CD4-positive, alpha-beta memory T cell (primary cell): ENCODE data around the gene SETD2. TPM values are rescaled to one million over a fixed set of nuclear protein-coding genes. Genes with fewer than 3 reads are reported as not detected.

Source experiments
- CTCF ChIA-PET: fragments of 350-600 bp; sonication (Branson Sonifier 250); formaldehyde crosslinking; loops from one replicate; lab custom pipeline; 2021; ENCODE audit warnings: inconsistent platforms; ENCODE audit not compliant: partially characterized antibody; lab: Charles Lee
- POLR2A ChIA-PET: fragments of 350-600 bp; sonication (Branson Sonifier 250); formaldehyde crosslinking; loops from one replicate; lab custom pipeline; 2021; ENCODE audit not compliant: partially characterized antibody; lab: Charles Lee
- DNase-seq, 5 donors: peaks; one replicate each; pipeline versions ENCODE4 v3.0.0 to v3.0.0-alpha.2; 2020 to 2022; ENCODE audit warnings: mixed read lengths in 1 of 5
- H3K27ac ChIP-seq: one replicate; pipeline ENCODE4 v1.7.0; 2013; ENCODE audit warnings: low read depth, low read length
- H3K27me3 ChIP-seq: 2 replicates; pipeline ENCODE4 v1.7.0; 2013; ENCODE audit warnings: mild to moderate bottlenecking, low read length, moderate library complexity; ENCODE audit not compliant: insufficient read depth
- H3K36me3 ChIP-seq: 2 replicates; pipeline ENCODE4 v1.7.0; 2013; ENCODE audit warnings: mild to moderate bottlenecking, low read length, moderate library complexity; ENCODE audit not compliant: insufficient read depth
- H3K4me1 ChIP-seq: 2 replicates; pipeline ENCODE4 v1.7.0; 2013; ENCODE audit warnings: mild to moderate bottlenecking, low read length, moderate library complexity; ENCODE audit not compliant: insufficient read depth
- H3K4me3 ChIP-seq, 2 donors: one replicate each; pipeline ENCODE4 v1.7.0; 2013; ENCODE audit warnings: low read length in 2 of 2, mild to moderate bottlenecking in 1 of 2
- H3K9me3 ChIP-seq, 2 donors: one replicate each; pipeline ENCODE4 v1.7.0; 2013; ENCODE audit warnings: low read length in 2 of 2, control low read depth in 1 of 2; ENCODE audit not compliant: control insufficient read depth in 1 of 2
- H3K27ac Mint-ChIP-seq, 7 donors: one replicate each; pipeline ENCODE4 v1.8.0; 2020 to 2021; ENCODE audit warnings: mixed read lengths in 7 of 7, mild to moderate bottlenecking in 6 of 7, inconsistent platforms in 3 of 7, moderate library complexity in 3 of 7
- H3K27me3 Mint-ChIP-seq, 2 donors: one replicate each; pipeline ENCODE4 v1.8.0; 2020 to 2021; ENCODE audit warnings: mixed read lengths in 2 of 2
- H3K36me3 Mint-ChIP-seq, 2 donors: one replicate each; pipeline ENCODE4 v1.8.0; 2020 to 2021; ENCODE audit warnings: mixed read lengths in 2 of 2, inconsistent platforms in 1 of 2, mild to moderate bottlenecking in 1 of 2
- H3K4me1 Mint-ChIP-seq, 4 donors: one replicate each; pipeline ENCODE4 v1.8.0; 2020 to 2021; ENCODE audit warnings: mixed read lengths in 4 of 4, mild to moderate bottlenecking in 1 of 4
- H3K4me3 Mint-ChIP-seq, 8 donors: one replicate each; pipeline ENCODE4 v1.8.0; 2020 to 2021; ENCODE audit warnings: mixed read lengths in 8 of 8, mild to moderate bottlenecking in 7 of 8, moderate library complexity in 6 of 8, inconsistent platforms in 3 of 8
- H3K9me3 Mint-ChIP-seq, 8 donors: one replicate each; pipeline ENCODE4 v1.8.0; 2020 to 2021; ENCODE audit warnings: mixed read lengths in 8 of 8, mild to moderate bottlenecking in 5 of 8, inconsistent platforms in 3 of 8, moderate library complexity in 1 of 8
- intact Hi-C: fragments of 100-400 bp; cut with micrococcal nuclease; formaldehyde crosslinking; loops from one replicate; pipeline ENCODE4 v1.15.1; 2023
- polyA plus RNA-seq, 2 donors: library from polyadenylated mRNA; unstranded; fragments of 300-500 nt; fragmentation: Illumina TruSeq; gene quantifications; one replicate each; pipeline ENCODE4 v1.2.3, GENCODE V29; 2021
- total RNA-seq, 2 experiments: library from RNA; stranded (reverse); gene quantifications; one replicate each; pipeline ENCODE4 v1.2.3, GENCODE V29; 2021

Gene SETD2
- total and polyA plus RNA-seq, 4 experiments from 2014 or later: 3.4 to 74.1 (median 50.0) TPM

DNA sequence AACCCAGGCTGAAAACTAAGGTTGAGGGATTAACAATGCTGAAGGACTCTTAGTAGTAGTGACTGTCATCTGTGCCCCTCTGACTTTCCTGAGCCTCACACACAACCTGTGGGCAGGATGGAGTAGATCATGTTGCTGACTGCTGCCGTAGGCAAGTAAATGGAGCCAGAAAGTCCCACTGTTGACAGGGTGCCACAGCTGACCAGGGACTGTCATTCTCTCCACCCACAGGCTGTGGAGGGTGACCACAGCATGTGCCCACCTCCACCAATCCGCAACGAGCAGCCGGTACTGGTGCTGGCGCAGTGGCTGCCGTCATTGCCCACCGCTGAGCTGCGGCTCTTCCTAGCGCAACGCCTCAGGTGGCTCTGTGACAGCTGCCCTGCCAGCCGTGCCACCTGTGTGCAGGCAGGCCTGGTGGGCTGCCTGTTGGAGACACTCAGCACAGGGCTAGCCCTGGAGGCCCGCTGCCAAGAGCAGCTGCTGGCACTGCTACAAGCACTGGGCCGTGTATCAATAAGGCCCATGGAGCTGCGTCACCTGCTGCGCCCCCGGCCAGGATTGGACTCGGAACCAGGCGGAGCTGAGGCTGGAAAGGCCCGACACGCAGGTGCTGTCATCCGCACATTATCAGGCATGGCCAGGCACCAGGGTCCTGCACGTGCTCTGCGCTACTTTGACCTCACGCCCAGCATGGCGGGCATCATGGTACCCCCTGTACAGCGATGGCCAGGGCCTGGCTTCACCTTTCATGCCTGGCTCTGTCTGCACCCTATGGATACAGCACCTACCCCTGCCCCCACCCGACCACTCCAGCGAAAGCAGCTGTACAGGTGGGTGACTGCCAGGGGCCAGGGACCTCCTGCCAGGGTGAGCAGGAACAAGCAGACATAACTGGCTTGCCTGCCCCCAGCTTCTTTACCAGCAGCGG is 168.8 kb downstream of the SETD2 start:
- Histone ChIP-seq H3K4me1 (peaks cover 38% of the 10 kb centered on the region), H3K27ac (no peak overlapping the region), H3K27me3 (no peaks in the 10 kb centered on the region), H3K9me3 (no peaks in the 10 kb centered on the region), H3K4me3 (no peak overlapping the region), H3K36me3 (peaks cover 77% of the 10 kb centered on the region)
- POLR2A ChIA-PET: interaction anchor here (1.0 to 11.1 kb wide), 2 partner anchors 10 to 19 kb away, joined by 4 to 222 read pairs; partner anchors contain the start of genes CCDC12 and NBEAL2
- no peak overlapping the region for H3K4me3 Mint-ChIP-seq
- no peak for DNase-seq
- H3K36me3 Mint-ChIP-seq: peaks cover 14 to 57% of the 10 kb centered on the region in 2 donors
- H3K27ac Mint-ChIP-seq: peak overlapping the region in 4 of 7 donors; percentile 36 to 66 (median 44)
- H3K4me1 Mint-ChIP-seq: peaks cover 15 to 47% (median 34%) of the 10 kb centered on the region in 4 donors
- H3K27me3 Mint-ChIP-seq: no peaks in the 10 kb centered on the region
- no peaks in the 10 kb centered on the region for H3K9me3 Mint-ChIP-seq
- intact Hi-C loops: no loop called here
- CTCF ChIA-PET: interaction anchor here (1.0 to 1.5 kb wide), 4 partner anchors 13 to 71 kb away, joined by 3 to 5 read pairs (median 4); no protein-coding TSS in a partner anchor

DNA sequence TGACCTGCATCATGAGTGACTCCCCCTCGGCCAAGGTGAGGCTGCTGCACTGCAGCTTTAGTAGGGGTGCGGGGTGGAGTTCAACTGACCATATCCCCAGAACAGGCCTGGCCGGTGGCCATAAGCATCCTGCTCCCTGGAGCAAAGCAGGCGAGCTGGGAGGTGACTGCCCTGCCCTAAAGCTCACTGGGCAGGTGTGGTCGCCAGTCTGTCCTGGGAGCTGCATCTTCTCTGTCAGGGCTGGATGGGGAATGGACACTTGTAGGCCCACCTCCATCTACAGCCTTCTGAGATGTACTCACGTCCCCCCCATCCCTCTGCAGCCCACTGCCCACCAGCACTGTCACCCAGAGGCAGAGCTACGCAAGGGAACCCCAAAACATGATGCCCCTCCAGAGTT is 169.9 kb downstream of the SETD2 start:
- Mint-ChIP-seq H3K4me3 (no peak overlapping the region), H3K27ac (peak overlapping the region in 2 of 7 donors; percentile 47 to 50), H3K4me1 (peaks cover 23 to 57% (median 44%) of the 10 kb centered on the region in 4 donors), H3K27me3 (no peaks in the 10 kb centered on the region), H3K9me3 (no peaks in the 10 kb centered on the region), H3K36me3 (peaks cover 18 to 59% of the 10 kb centered on the region in 2 donors)
- no peak overlapping the region for H3K4me3 ChIP-seq
- no peaks in the 10 kb centered on the region for H3K27me3 ChIP-seq
- no peaks in the 10 kb centered on the region for H3K9me3 ChIP-seq
- no peak overlapping the region for H3K27ac ChIP-seq
- ChIA-PET CTCF (interaction anchor here (1.0 to 1.5 kb wide), 5 partner anchors 12 to 127 kb away, joined by 3 to 5 read pairs (median 4); no protein-coding TSS in a partner anchor), POLR2A (interaction anchor here (1.0 to 11.1 kb wide), 3 partner anchors 18 to 62 kb away, joined by 3 to 222 read pairs (median 3); partner anchors contain the start of genes CCDC12 and NBEAL2)
- H3K36me3 ChIP-seq: peaks cover 76% of the 10 kb centered on the region
- peaks cover 49% of the 10 kb centered on the region for H3K4me1 ChIP-seq
- intact Hi-C loops: no loop called here
- no peak for DNase-seq

DNA sequence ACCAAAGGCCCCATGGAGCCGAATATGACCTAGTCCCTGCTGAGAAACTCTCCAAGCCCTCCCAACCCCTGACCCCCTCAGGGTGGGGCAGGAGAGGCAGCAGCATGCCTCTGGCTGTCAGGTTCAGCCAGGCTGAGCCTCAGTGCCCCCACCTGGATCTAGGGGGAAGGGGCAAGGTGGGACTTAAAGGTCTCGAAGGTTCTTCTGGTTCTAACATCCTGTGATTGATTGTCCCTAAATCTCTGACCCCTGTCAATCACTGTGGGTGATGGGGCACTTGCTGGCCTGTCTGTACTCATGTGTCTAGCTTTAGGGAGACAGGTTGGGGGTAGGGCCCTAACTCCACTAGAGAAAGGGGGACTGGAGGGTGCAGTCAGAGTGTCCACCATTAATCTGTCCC is 170.6 kb downstream of the SETD2 start:
- Histone ChIP-seq H3K27me3 (no peaks in the 10 kb centered on the region), H3K4me3 (no peak overlapping the region), H3K9me3 (no peaks in the 10 kb centered on the region), H3K27ac (no peak overlapping the region), H3K4me1 (peaks cover 53% of the 10 kb centered on the region), H3K36me3 (peaks cover 70% of the 10 kb centered on the region)
- CTCF ChIA-PET: interaction anchor here (1.2 to 1.4 kb wide), 2 partner anchors 80 to 126 kb away, joined by 3 to 5 read pairs; no protein-coding TSS in a partner anchor
- intact Hi-C loops: no loop called here
- POLR2A ChIA-PET: interaction anchor here (1.0 to 11.1 kb wide), 3 partner anchors 18 to 62 kb away, joined by 3 to 222 read pairs (median 3); partner anchors contain the start of genes CCDC12 and NBEAL2
- Mint-ChIP-seq H3K9me3 (no peaks in the 10 kb centered on the region), H3K36me3 (peaks cover 13 to 59% of the 10 kb centered on the region in 2 donors), H3K27ac (peak overlapping the region in 1 of 7 donors; percentile 52), H3K27me3 (no peaks in the 10 kb centered on the region), H3K4me3 (no peak overlapping the region), H3K4me1 (peaks cover 27 to 60% (median 47%) of the 10 kb centered on the region in 4 donors)
- DNase-seq: no peak

DNA sequence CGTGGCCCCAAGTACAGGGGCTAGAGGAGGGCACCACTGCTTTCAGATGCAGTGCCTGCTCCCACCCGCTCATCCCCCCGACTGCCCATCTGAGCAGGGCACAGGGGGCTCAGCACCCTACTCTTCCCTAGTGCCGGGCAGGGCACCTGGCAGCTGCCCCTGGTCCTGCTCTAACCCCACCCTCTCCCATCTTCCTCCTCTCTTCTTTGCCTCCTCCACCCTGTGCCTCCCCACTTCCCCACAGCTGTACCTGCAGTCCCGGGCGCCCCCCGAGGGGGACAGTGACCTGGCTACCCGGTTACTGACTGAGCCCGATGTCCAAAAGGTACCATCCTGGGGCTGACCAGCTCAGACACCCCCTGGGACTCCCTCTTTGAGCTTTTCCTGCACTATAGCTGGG is 171.7 kb downstream of the SETD2 start:
- POLR2A ChIA-PET: interaction anchor here (11.1 kb wide), 1 partner anchor 17 kb away, joined by 222 read pairs; the partner anchor contains the start of genes CCDC12 and NBEAL2
- Mint-ChIP-seq H3K9me3 (no peaks in the 10 kb centered on the region), H3K27me3 (no peaks in the 10 kb centered on the region), H3K4me3 (no peak overlapping the region), H3K27ac (peak overlapping the region in 3 of 7 donors; percentile 22 to 83 (median 58)), H3K36me3 (peaks cover 10 to 60% of the 10 kb centered on the region in 2 donors), H3K4me1 (peaks cover 31 to 60% (median 47%) of the 10 kb centered on the region in 4 donors)
- peaks cover 59% of the 10 kb centered on the region for H3K36me3 ChIP-seq
- no peak overlapping the region for H3K27ac ChIP-seq
- no peaks in the 10 kb centered on the region for H3K9me3 ChIP-seq
- intact Hi-C loops: no loop called here
- no peaks in the 10 kb centered on the region for H3K27me3 ChIP-seq
- no peak for DNase-seq
- peaks cover 52% of the 10 kb centered on the region for H3K4me1 ChIP-seq
- CTCF ChIA-PET: interaction anchor here (1.6 kb wide), 1 partner anchor 11 kb away, joined by 3 read pairs; no protein-coding TSS in a partner anchor
- no peak overlapping the region for H3K4me3 ChIP-seq

DNA sequence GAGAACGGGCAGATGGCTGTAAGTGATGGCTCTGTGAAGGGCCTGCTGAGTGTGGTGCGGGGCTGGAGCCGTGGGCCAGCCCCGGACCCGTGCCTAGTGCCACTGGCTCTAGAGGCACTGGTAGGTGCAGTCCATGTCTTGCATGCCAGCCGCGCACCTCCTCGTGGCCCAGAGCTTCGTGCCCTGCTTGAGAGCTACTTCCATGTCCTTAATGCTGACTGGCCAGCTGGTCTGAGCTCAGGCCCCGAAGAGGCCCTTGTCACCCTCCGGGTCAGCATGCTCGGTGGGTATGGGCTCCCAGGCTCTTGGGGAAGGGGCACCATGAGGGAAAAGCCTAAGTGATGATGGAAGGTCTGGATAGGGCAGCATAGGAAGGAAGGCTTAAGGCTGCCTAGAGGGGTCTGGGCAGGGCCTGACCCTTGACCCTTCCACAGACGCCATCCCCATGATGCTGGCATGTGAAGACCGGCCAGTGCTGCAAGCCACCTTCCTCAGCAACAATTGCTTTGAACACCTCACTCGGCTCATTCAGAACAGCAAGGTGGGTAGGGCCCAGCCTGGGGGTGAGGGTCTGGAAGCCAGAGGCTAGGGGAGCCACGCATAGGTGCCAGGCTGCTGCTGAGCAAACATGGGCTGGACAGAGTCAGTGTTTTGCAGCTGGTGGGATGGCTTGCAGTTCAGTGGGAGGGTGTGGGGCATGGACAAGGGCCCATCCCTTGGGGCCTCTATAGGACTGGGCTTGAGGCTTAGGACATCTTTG is 172.3 kb downstream of the SETD2 start:
- peak overlapping the region; percentile 0 for H3K27ac ChIP-seq
- H3K36me3 ChIP-seq: peaks cover 54% of the 10 kb centered on the region
- intact Hi-C loops: no loop called here
- peaks cover 52% of the 10 kb centered on the region for H3K4me1 ChIP-seq
- Mint-ChIP-seq H3K9me3 (no peaks in the 10 kb centered on the region), H3K4me3 (no peak overlapping the region), H3K36me3 (peaks cover 10 to 55% of the 10 kb centered on the region in 2 donors), H3K27ac (peak overlapping the region in 4 of 7 donors; percentile 58 to 81 (median 64)), H3K4me1 (peaks cover 32 to 60% (median 48%) of the 10 kb centered on the region in 4 donors), H3K27me3 (no peaks in the 10 kb centered on the region)
- CTCF ChIA-PET: interaction anchor here (1.6 kb wide), 1 partner anchor 10 kb away, joined by 3 read pairs; no protein-coding TSS in a partner anchor
- no peak for DNase-seq
- H3K4me3 ChIP-seq: no peak overlapping the region
- POLR2A ChIA-PET: interaction anchor here (11.1 kb wide), 1 partner anchor 16 kb away, joined by 222 read pairs; the partner anchor contains the start of genes CCDC12 and NBEAL2
- H3K9me3 ChIP-seq: no peaks in the 10 kb centered on the region
- no peaks in the 10 kb centered on the region for H3K27me3 ChIP-seq

DNA sequence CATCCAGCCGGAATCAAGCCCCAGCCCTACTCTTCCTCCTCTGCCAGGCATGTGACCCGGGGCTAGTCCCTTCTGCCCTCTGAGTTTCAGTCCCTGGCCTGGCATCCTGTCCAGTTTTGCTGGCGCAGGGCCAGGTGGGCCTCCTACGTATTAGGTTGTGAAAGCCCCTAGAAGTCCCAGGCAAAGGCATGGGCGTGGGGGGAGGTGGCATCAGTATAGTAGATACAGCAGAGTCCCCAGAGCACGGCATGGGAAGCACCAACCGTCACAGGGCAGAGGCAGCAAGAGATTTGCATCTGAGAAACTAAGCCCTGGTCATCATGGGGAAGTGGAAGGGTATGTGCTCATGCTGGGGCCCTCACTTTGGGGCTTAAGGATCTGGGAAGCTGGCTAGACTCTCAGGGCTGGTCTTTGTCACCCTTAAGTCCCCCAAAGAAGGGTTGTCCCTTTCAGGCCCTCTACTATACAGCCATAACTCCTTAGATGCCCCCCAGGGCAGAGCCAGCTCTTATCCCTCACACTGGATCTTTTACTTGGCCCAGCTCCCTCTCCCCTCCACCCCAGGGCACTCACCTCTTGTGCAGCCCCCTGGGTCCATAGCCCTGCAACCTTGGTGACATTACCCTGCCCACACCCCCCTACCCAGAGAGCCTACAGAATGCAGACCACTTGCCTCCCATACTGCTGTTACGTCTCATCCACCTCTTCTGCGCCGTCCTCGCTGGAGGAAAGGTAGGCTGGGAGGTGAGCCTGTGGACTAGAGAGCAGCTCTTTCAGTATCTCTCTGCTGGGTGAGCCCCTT is 173.1 kb downstream of the SETD2 start:
- no peak for DNase-seq
- POLR2A ChIA-PET: interaction anchor here (0.5 to 11.1 kb wide), 2 partner anchors 15 to 21 kb away, joined by 3 to 222 read pairs; partner anchors contain the start of genes CCDC12 and NBEAL2
- peaks cover 52% of the 10 kb centered on the region for H3K36me3 ChIP-seq
- H3K27ac ChIP-seq: peak overlapping the region; percentile 0
- no peaks in the 10 kb centered on the region for H3K9me3 Mint-ChIP-seq
- peaks cover 40 to 68% (median 56%) of the 10 kb centered on the region in 4 donors for H3K4me1 Mint-ChIP-seq
- H3K36me3 Mint-ChIP-seq: peaks cover 10 to 53% of the 10 kb centered on the region in 2 donors
- no peaks in the 10 kb centered on the region for H3K27me3 Mint-ChIP-seq
- CTCF ChIA-PET: interaction anchor here (1.6 kb wide), 1 partner anchor 9 kb away, joined by 3 read pairs; no protein-coding TSS in a partner anchor
- H3K4me1 ChIP-seq: peaks cover 57% of the 10 kb centered on the region
- no peaks in the 10 kb centered on the region for H3K9me3 ChIP-seq
- peak overlapping the region in 1 of 8 donors; percentile 62 for H3K4me3 Mint-ChIP-seq
- intact Hi-C loops: no loop called here
- no peak overlapping the region for H3K4me3 ChIP-seq
- H3K27me3 ChIP-seq: no peaks in the 10 kb centered on the region
- H3K27ac Mint-ChIP-seq: peak overlapping the region; percentile 67 to 96 (median 83)
